Neural cell (in vitro differentiated cells): ENCODE results near the gene TP53AIP1. TPM values are rescaled to one million over a fixed set of nuclear protein-coding genes. Genes with fewer than 3 reads are reported as not detected.

Experiments used
- H2AFZ ChIP-seq: fragments of 200-600, 300-800 bp; sonication (generic), shearing (Covaris generic); 2 replicates; pipeline ENCODE4 v1.6.0; 2014; ENCODE audit warnings: low read depth, mild to moderate bottlenecking, antibody characterized with exemption, low read length, moderate library complexity
- H3F3A ChIP-seq: fragments of 200-600 bp; shearing (Covaris generic); 2 replicates; pipeline ENCODE4 v1.6.1; 2016; ENCODE audit warnings: mild to moderate bottlenecking, moderate library complexity, mixed read lengths, antibody characterized with exemption, low read length; ENCODE audit not compliant: insufficient read depth, poor library complexity, severe bottlenecking
- H3K27ac ChIP-seq: fragments of 200-600, 300-800 bp; sonication (generic), shearing (Covaris generic); 2 replicates; pipeline ENCODE4 v1.5.1; 2014; ENCODE audit warnings: mild to moderate bottlenecking, low read length, moderate library complexity
- H3K27me3 ChIP-seq: fragments of 300-800, 200-600 bp; sonication (generic), shearing (Covaris generic); 2 replicates; pipeline ENCODE4 v1.6.0; 2014; ENCODE audit warnings: mild to moderate bottlenecking, low read depth, low read length, moderate library complexity; ENCODE audit not compliant: insufficient read depth
- H3K36me3 ChIP-seq: fragments of 300-800, 200-600 bp; sonication (generic), shearing (Covaris generic); 2 replicates; pipeline ENCODE4 v1.5.1; 2014; ENCODE audit warnings: mild to moderate bottlenecking, antibody characterized with exemption, low read length, moderate library complexity; ENCODE audit not compliant: insufficient read depth
- H3K4me2 ChIP-seq: fragments of 300-800, 200-600 bp; sonication (generic), shearing (Covaris generic); 2 replicates; pipeline ENCODE4 v1.6.0; 2014; ENCODE audit warnings: mild to moderate bottlenecking, low read length
- H3K4me3 ChIP-seq: fragments of 300-800, 200-600 bp; sonication (generic), shearing (Covaris generic); 2 replicates; pipeline ENCODE4 v1.5.1; 2014; ENCODE audit warnings: mild to moderate bottlenecking, low read length, moderate library complexity
- H3K79me2 ChIP-seq: fragments of 200-600 bp; shearing (Covaris generic); replicated peaks from 2 replicates; pipeline ENCODE4 v1.6.0; 2014; ENCODE audit warnings: mild to moderate bottlenecking, low read length, moderate library complexity; ENCODE audit not compliant: insufficient read depth
- H3K9ac ChIP-seq: fragments of 300-800, 200-600 bp; sonication (generic), shearing (Covaris generic); 2 replicates; pipeline ENCODE4 v1.6.1; 2016; ENCODE audit warnings: mild to moderate bottlenecking, low read length, mixed read lengths
- H3K9me2 ChIP-seq: fragments of 200-600 bp; shearing (Covaris generic); 2 replicates; pipeline ENCODE4 v1.6.1; 2016; ENCODE audit warnings: mild to moderate bottlenecking, low read length, mixed read lengths; ENCODE audit not compliant: insufficient read depth
- H3K9me3 ChIP-seq: fragments of 200-600, 300-800 bp; sonication (generic), shearing (Covaris generic); 2 replicates; pipeline ENCODE4 v1.6.1; 2016; ENCODE audit warnings: mild to moderate bottlenecking, mixed run types, low read length, moderate library complexity, mixed read lengths
- H4K20me1 ChIP-seq: fragments of 200-600 bp; shearing (Covaris generic); 2 replicates; pipeline ENCODE4 v1.6.1; 2016; ENCODE audit warnings: mild to moderate bottlenecking, mixed run types; ENCODE audit not compliant: insufficient read depth
- EP300 ChIP-seq: fragments of 450-650 bp; conservative IDR thresholded peaks from 2 replicates; pipeline ENCODE4 v1.6.1; 2014; ENCODE audit warnings: antibody characterized with exemption, mild to moderate bottlenecking, moderate library complexity; ENCODE audit not compliant: poor library complexity, severe bottlenecking
- EZH2 ChIP-seq: fragments of 200-600, 300-800 bp; shearing (Covaris generic), sonication (generic); IDR thresholded peaks from 2 replicates; pipeline ENCODE4 v1.6.1; 2014; ENCODE audit warnings: antibody characterized with exemption, low read length, borderline replicate concordance, mild to moderate bottlenecking; ENCODE audit not compliant: insufficient read depth, poor library complexity, severe bottlenecking
- MXI1 ChIP-seq: fragments of 450-650 bp; conservative IDR thresholded peaks from 2 replicates; pipeline ENCODE4 v1.6.1; 2014; ENCODE audit warnings: antibody characterized with exemption, mild to moderate bottlenecking; ENCODE audit not compliant: poor library complexity, severe bottlenecking
- POLR2AphosphoS5 ChIP-seq: IDR thresholded peaks from 2 replicates; pipeline ENCODE4 v1.6.1; 2012
- RAD21 ChIP-seq: fragments of 450-650 bp; conservative IDR thresholded peaks from 2 replicates; pipeline ENCODE4 v1.6.1; 2014; ENCODE audit warnings: antibody characterized with exemption, mild to moderate bottlenecking, moderate library complexity
- SMC3 ChIP-seq: fragments of 450-650 bp; conservative IDR thresholded peaks from 2 replicates; pipeline ENCODE4 v1.6.1; 2014; ENCODE audit warnings: antibody characterized with exemption, mild to moderate bottlenecking, moderate library complexity; ENCODE audit not compliant: poor library complexity
- TAF1 ChIP-seq: IDR thresholded peaks from 2 replicates; pipeline ENCODE4 v1.6.1; 2012; ENCODE audit warnings: low read depth
- polyA plus RNA-seq: library from polyadenylated mRNA; depleted of rRNA; stranded (reverse); fragments of >200 nt; gene quantifications from 2 replicates; pipeline ENCODE4 v1.2.3, GENCODE V29; 2014
- TF ChIP-seq, protein P1 (sequence below): fragments of 450-650 bp; IDR thresholded peaks from 2 replicates; pipeline ENCODE4 v1.5.1; 2014; ENCODE audit warnings: antibody characterized with exemption, mild to moderate bottlenecking, moderate library complexity; ENCODE audit not compliant: poor library complexity, severe bottlenecking
- TF ChIP-seq, protein P2 (sequence below): IDR thresholded peaks from 2 replicates; pipeline ENCODE4 v1.6.1; 2012; ENCODE audit warnings: borderline replicate concordance

The TP53AIP1 gene
- polyA plus RNA-seq, 1 donor from 2014 or later, result 0.68 TPM

DNA sequence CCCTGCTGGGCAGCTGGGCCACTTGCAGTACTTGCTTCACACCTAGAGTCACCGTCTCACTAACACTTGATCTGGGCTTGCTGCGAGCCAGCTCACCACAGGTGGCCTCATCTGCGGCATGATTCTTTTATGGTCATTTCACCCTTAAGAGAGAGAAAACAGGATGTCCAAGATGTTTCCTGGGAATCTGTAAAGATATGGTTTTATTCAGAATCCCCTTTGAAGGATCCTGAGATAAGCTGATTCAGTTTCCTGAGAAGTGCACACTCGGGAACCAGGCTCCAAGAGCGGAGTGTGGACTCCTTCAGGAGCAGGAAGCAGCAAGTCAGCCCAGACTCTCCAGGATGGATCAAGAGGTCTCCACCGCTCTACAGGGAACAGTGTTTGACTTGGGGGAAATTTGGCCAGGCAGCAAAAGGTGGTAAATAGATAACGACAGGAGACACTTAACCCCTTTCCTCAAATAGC, 21.8 kb upstream of the TP53AIP1 start:
- Histone ChIP-seq H3K9me2 (no peaks in the 10 kb centered on the region), H3K9me3 (no peaks in the 10 kb centered on the region), H3K4me3 (no peak overlapping the region), H3K79me2 (no peaks in the 10 kb centered on the region), H3K27ac (no peak overlapping the region), H3K27me3 (no peaks in the 10 kb centered on the region), H2AFZ (no peak overlapping the region), H3K4me2 (no peak overlapping the region), H4K20me1 (no peaks in the 10 kb centered on the region), H3F3A (no peaks in the 10 kb centered on the region), H3K9ac (no peak overlapping the region), H3K36me3 (peaks cover 19% of the 10 kb centered on the region)
- TF ChIP-seq TAF1 (no peak), EP300 (no peak), POLR2AphosphoS5 (no peak), MXI1 (no peak), RAD21 (no peak), SMC3 (no peak), EZH2 (no peak)
- TF ChIP-seq, protein P1, sequence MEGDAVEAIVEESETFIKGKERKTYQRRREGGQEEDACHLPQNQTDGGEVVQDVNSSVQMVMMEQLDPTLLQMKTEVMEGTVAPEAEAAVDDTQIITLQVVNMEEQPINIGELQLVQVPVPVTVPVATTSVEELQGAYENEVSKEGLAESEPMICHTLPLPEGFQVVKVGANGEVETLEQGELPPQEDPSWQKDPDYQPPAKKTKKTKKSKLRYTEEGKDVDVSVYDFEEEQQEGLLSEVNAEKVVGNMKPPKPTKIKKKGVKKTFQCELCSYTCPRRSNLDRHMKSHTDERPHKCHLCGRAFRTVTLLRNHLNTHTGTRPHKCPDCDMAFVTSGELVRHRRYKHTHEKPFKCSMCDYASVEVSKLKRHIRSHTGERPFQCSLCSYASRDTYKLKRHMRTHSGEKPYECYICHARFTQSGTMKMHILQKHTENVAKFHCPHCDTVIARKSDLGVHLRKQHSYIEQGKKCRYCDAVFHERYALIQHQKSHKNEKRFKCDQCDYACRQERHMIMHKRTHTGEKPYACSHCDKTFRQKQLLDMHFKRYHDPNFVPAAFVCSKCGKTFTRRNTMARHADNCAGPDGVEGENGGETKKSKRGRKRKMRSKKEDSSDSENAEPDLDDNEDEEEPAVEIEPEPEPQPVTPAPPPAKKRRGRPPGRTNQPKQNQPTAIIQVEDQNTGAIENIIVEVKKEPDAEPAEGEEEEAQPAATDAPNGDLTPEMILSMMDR, result no peak
- TF ChIP-seq, protein P2, sequence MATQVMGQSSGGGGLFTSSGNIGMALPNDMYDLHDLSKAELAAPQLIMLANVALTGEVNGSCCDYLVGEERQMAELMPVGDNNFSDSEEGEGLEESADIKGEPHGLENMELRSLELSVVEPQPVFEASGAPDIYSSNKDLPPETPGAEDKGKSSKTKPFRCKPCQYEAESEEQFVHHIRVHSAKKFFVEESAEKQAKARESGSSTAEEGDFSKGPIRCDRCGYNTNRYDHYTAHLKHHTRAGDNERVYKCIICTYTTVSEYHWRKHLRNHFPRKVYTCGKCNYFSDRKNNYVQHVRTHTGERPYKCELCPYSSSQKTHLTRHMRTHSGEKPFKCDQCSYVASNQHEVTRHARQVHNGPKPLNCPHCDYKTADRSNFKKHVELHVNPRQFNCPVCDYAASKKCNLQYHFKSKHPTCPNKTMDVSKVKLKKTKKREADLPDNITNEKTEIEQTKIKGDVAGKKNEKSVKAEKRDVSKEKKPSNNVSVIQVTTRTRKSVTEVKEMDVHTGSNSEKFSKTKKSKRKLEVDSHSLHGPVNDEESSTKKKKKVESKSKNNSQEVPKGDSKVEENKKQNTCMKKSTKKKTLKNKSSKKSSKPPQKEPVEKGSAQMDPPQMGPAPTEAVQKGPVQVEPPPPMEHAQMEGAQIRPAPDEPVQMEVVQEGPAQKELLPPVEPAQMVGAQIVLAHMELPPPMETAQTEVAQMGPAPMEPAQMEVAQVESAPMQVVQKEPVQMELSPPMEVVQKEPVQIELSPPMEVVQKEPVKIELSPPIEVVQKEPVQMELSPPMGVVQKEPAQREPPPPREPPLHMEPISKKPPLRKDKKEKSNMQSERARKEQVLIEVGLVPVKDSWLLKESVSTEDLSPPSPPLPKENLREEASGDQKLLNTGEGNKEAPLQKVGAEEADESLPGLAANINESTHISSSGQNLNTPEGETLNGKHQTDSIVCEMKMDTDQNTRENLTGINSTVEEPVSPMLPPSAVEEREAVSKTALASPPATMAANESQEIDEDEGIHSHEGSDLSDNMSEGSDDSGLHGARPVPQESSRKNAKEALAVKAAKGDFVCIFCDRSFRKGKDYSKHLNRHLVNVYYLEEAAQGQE, result no peak

DNA sequence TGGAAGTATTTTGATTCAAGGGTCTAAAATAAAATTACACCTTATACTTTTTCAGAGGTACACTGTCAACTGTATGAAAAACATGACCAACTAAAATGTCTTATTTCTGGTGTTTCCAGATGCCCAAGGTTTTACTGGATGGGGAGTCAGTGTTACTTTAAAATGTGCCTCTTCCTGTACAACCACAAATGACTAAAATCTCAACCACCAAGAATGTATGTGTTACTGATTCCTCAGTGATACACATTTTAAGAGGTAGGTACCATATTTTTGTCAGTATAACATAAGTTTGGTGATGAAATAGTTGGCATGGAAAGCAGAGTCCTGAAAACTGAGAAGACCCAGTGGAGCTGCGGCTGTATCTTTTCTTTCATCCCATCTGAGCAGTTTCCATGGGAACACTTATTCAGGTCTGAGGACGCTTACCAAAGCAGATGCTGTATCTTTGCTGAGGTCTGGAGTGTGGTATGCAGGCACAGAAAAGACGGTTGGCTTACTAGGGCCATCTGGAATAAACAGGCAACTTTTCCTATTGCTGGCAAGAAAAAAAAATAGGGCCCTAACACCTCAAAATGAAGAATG, 21.2 kb upstream of the TP53AIP1 start:
- Histone ChIP-seq H3K27me3 (no peaks in the 10 kb centered on the region), H3K79me2 (no peaks in the 10 kb centered on the region), H4K20me1 (no peaks in the 10 kb centered on the region), H2AFZ (no peak overlapping the region), H3K36me3 (peaks cover 16% of the 10 kb centered on the region), H3K4me2 (no peak overlapping the region), H3K4me3 (no peak overlapping the region), H3K9me2 (no peaks in the 10 kb centered on the region), H3F3A (no peaks in the 10 kb centered on the region), H3K9me3 (no peaks in the 10 kb centered on the region), H3K9ac (no peak overlapping the region), H3K27ac (no peak overlapping the region)
- no peak for TF ChIP-seq MXI1
- TF ChIP-seq RAD21, result no peak
- TF ChIP-seq SMC3, result no peak
- TF ChIP-seq, protein P1, result no peak
- no peak for TF ChIP-seq TAF1
- no peak for TF ChIP-seq EZH2
- no peak for TF ChIP-seq POLR2AphosphoS5
- TF ChIP-seq EP300, result no peak
- TF ChIP-seq, protein P2, result no peak
